ENCODE measurements around the gene IFNA5. TPM values are rescaled to one million over a fixed set of nuclear protein-coding genes. Genes with fewer than 3 reads are reported as not detected.

Gene IFNA5
- total RNA-seq, 2 experiments from 2014 or later = not detected

- Histone ChIP-seq H3K9me3 (ENCODE audit: low read length) (no peaks in the 10 kb centered on the region), H3K79me2 (ENCODE audit: insufficient read depth, low read depth, low read length) (no peaks in the 10 kb centered on the region), H2AFZ (ENCODE audit: low read length) (no peak overlapping the region), H3K4me1 (ENCODE audit: insufficient read depth, low read length, poor library complexity, severe bottlenecking) (no peaks in the 10 kb centered on the region), H3K4me3 (ENCODE audit: low read depth, low read length, poor library complexity, severe bottlenecking) (no peak overlapping the region), H4K20me1 (ENCODE audit: insufficient read depth, low read length) (no peaks in the 10 kb centered on the region), H3K27ac (ENCODE audit: low read depth, low read length, poor library complexity, severe bottlenecking) (no peak overlapping the region), H3K36me3 (ENCODE audit: insufficient read depth, low read length) (no peaks in the 10 kb centered on the region), H3K9me2 (ENCODE audit: insufficient read depth, low read length) (no peaks in the 10 kb centered on the region), H3K4me2 (ENCODE audit: low read length) (no peak overlapping the region)
- TF ChIP-seq EZH2phosphoT487 (IDR thresholded peaks at IDR 0.05; ENCODE audit: borderline replicate concordance, low read depth, low read length) (no peak), CTCF (conservative IDR thresholded peaks at IDR 0.05; ENCODE audit: low read length) (no peak)
- CTCF ChIA-PET (ENCODE audit: unreplicated experiment) = no interaction called here
- no TSS peak for BruUV-seq (replicated peaks)
- intact Hi-C loops (cut with micrococcal nuclease; ENCODE audit: unreplicated experiment) = no loop called here
- POLR2A ChIA-PET = no interaction called here
- DNase-seq (ENCODE audit: low spot score) = no peak
These were observed 39.5 kb downstream of the IFNA5 start for GRCh38 chr9:21265421-21266189.

GRCh38 chr9:21255538-21256212 is 49.4 kb downstream of the IFNA5 start:
- ChIA-PET CTCF (ENCODE audit: unreplicated experiment) (no interaction called here), POLR2A (interaction anchor here (0.6 kb wide), 1 partner anchor 982 kb away, joined by 3 read pairs; no protein-coding TSS in a partner anchor)
- Histone ChIP-seq H4K20me1 (ENCODE audit: insufficient read depth, low read length) (no peaks in the 10 kb centered on the region), H2AFZ (ENCODE audit: low read length) (no peak overlapping the region), H3K36me3 (ENCODE audit: insufficient read depth, low read length) (no peaks in the 10 kb centered on the region), H3K79me2 (ENCODE audit: insufficient read depth, low read depth, low read length) (no peaks in the 10 kb centered on the region), H3K4me3 (ENCODE audit: low read depth, low read length, poor library complexity, severe bottlenecking) (no peak overlapping the region), H3K27ac (ENCODE audit: low read depth, low read length, poor library complexity, severe bottlenecking) (no peak overlapping the region), H3K9me2 (ENCODE audit: insufficient read depth, low read length) (no peaks in the 10 kb centered on the region), H3K4me2 (ENCODE audit: low read length) (no peak overlapping the region), H3K4me1 (ENCODE audit: insufficient read depth, low read length, poor library complexity, severe bottlenecking) (peaks cover 4% of the 10 kb centered on the region), H3K9me3 (ENCODE audit: low read length) (no peaks in the 10 kb centered on the region)
- intact Hi-C loops (cut with micrococcal nuclease; ENCODE audit: unreplicated experiment) = no loop called here
- DNase-seq (ENCODE audit: low spot score) = no peak
- no TSS peak for BruUV-seq (replicated peaks)
- TF ChIP-seq EZH2phosphoT487 (IDR thresholded peaks at IDR 0.05; ENCODE audit: borderline replicate concordance, low read depth, low read length) (no peak), CTCF (conservative IDR thresholded peaks at IDR 0.05; ENCODE audit: low read length) (no peak)

Other genes starting within 250 kb of the IFNA5 start
- gene IFNB1, start 227.4 kb downstream of the IFNA5 start, total RNA-seq (2014; rRNA removed; shearing (Covaris generic)) = not detected in 2 replicates
- gene IFNB1, start 227.4 kb downstream of the IFNA5 start, total RNA-seq (2022) = not detected in 2 replicates
- not detected in 2 replicates for gene IFNW1, start 163.5 kb downstream of the IFNA5 start, total RNA-seq (2014; rRNA removed; shearing (Covaris generic))
- not detected in 2 replicates for gene IFNW1, start 163.5 kb downstream of the IFNA5 start, total RNA-seq (2022)
- gene IFNA21, start 138.7 kb downstream of the IFNA5 start, total RNA-seq (2014; rRNA removed; shearing (Covaris generic)) = not detected in 2 replicates
- not detected in 2 replicates for gene IFNA21, start 138.7 kb downstream of the IFNA5 start, total RNA-seq (2022)
- not detected in 2 replicates for gene IFNA4, start 117.7 kb downstream of the IFNA5 start, total RNA-seq (2014; rRNA removed; shearing (Covaris generic))
- not detected in 2 replicates for gene IFNA4, start 117.7 kb downstream of the IFNA5 start, total RNA-seq (2022)
- not detected in 2 replicates for gene IFNA7, start 103.1 kb downstream of the IFNA5 start, total RNA-seq (2014; rRNA removed; shearing (Covaris generic))
- gene IFNA7, start 103.1 kb downstream of the IFNA5 start, total RNA-seq (2022) = not detected in 2 replicates
- not detected in 2 replicates for gene IFNA10, start 98.2 kb downstream of the IFNA5 start, total RNA-seq (2014; rRNA removed; shearing (Covaris generic))
- not detected in 2 replicates for gene IFNA10, start 98.2 kb downstream of the IFNA5 start, total RNA-seq (2022)
- gene IFNA16, start 88.0 kb downstream of the IFNA5 start, total RNA-seq (2014; rRNA removed; shearing (Covaris generic)) = not detected in 2 replicates
- gene IFNA16, start 88.0 kb downstream of the IFNA5 start, total RNA-seq (2022) = not detected in 2 replicates
- gene IFNA17, start 77.1 kb downstream of the IFNA5 start, total RNA-seq (2014; rRNA removed; shearing (Covaris generic)) = not detected in 2 replicates
- not detected in 2 replicates for gene IFNA17, start 77.1 kb downstream of the IFNA5 start, total RNA-seq (2022)
- not detected in 2 replicates for gene IFNA14, start 65.3 kb downstream of the IFNA5 start, total RNA-seq (2014; rRNA removed; shearing (Covaris generic))
- gene IFNA14, start 65.3 kb downstream of the IFNA5 start, total RNA-seq (2022) = not detected in 2 replicates
- 19.3 and 19.9 TPM in 2 replicates for gene KLHL9, start 30.1 kb upstream of the IFNA5 start, total RNA-seq (2014; rRNA removed; shearing (Covaris generic))
- 18.5 and 21.1 TPM in 2 replicates for gene KLHL9, start 30.1 kb upstream of the IFNA5 start, total RNA-seq (2022)
- not detected in 2 replicates for gene IFNA6, start 45.6 kb upstream of the IFNA5 start, total RNA-seq (2014; rRNA removed; shearing (Covaris generic))
- gene IFNA6, start 45.6 kb upstream of the IFNA5 start, total RNA-seq (2022) = not detected in 2 replicates
- gene IFNA13, start 62.7 kb upstream of the IFNA5 start, total RNA-seq (2014; rRNA removed; shearing (Covaris generic)) = not detected in 2 replicates
- gene IFNA13, start 62.7 kb upstream of the IFNA5 start, total RNA-seq (2022) = not detected in 2 replicates
- gene IFNA2, start 80.1 kb upstream of the IFNA5 start, total RNA-seq (2014; rRNA removed; shearing (Covaris generic)) = not detected in 2 replicates
- gene IFNA2, start 80.1 kb upstream of the IFNA5 start, total RNA-seq (2022) = not detected in 2 replicates
- not detected in 2 replicates for gene IFNA8, start 103.8 kb upstream of the IFNA5 start, total RNA-seq (2014; rRNA removed; shearing (Covaris generic))
- not detected in 2 replicates for gene IFNA8, start 103.8 kb upstream of the IFNA5 start, total RNA-seq (2022)
- gene IFNA1, start 135.1 kb upstream of the IFNA5 start, total RNA-seq (2014; rRNA removed; shearing (Covaris generic)) = not detected in 2 replicates
- not detected in 2 replicates for gene IFNA1, start 135.1 kb upstream of the IFNA5 start, total RNA-seq (2022)
- gene IFNE, start 177.0 kb upstream of the IFNA5 start, total RNA-seq (2014; rRNA removed; shearing (Covaris generic)) = not detected in 2 replicates
- gene IFNE, start 177.0 kb upstream of the IFNA5 start, total RNA-seq (2022) = not detected in 2 replicates

Data from OCI-LY7 (cell line).